GM21360 (cell line): ENCODE results near the gene TMEM161A.
"Not testable (repeated sequence)": the region's sequence is repeated elsewhere in the genome, so short reads cannot be mapped to it uniquely, and the experiment has no call there.

ENCODE experiments used
- ATAC-seq: cut with Tn5 transposase; IDR thresholded peaks from one replicate; pipeline ENCODE4 v1.9.1; 2021; ENCODE audit warnings: mild to moderate bottlenecking, moderate library complexity; ENCODE audit not compliant: unreplicated experiment

The TMEM161A gene

DNA sequence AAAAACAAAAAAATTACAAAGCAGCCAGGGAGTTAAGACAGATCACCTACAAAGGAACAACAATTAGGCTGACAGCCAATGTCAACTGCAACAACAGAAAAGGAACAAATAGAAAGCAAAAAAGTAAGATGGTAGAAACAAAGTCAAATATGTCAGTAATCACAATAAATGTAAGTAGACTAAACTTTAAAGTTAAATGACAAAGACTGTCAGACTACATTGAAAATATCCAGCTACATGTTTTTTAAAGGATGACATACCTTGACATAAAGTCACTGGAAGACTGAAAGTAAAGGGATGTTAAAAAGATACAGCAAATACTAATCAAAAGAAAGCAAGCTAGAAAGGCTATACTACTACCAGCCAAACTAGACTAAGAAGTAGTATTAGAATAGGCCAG is 14.9 kb downstream of the TMEM161A start:
- no peak for ATAC-seq

DNA sequence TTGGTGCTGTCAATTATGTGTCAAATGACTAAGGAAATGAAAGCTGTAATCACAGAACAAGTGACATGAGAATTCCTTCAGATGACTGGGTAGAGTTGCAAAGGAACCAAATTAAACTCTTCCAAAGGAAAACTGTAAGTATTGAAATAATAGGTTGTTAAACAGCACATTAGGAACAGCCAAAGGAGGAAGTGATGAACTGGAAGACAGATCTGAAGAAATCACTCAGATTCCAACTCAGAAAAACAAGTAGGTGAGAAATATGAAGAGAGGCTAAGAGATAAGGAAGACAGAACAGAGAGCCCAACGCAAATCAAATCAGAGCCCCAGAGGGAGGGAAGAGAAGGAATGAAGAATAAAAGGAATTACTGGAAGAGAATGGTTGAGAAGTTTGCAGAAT is 15.4 kb downstream of the TMEM161A start:
- ATAC-seq = no peak

DNA sequence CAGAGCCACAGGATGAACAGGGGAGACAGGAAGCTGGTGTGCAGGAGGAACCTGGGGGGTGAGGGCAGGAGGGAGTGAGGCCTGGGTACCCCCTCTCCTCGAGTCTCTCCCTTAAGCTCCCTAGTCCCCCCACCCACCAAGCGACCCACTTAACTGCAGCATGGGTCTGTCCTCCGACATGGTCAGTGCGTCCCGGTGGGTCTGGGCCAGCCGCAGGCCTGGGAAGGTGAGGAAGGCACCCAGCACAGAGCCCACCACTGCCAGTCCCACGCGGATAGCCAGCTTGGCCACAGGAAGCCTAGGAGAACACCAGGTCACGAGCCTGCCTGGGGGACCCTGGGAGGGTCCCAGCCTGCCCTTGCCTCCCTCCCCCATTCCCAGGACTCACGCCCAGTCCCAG is 16.9 kb downstream of the TMEM161A start:
- no peak for ATAC-seq

DNA sequence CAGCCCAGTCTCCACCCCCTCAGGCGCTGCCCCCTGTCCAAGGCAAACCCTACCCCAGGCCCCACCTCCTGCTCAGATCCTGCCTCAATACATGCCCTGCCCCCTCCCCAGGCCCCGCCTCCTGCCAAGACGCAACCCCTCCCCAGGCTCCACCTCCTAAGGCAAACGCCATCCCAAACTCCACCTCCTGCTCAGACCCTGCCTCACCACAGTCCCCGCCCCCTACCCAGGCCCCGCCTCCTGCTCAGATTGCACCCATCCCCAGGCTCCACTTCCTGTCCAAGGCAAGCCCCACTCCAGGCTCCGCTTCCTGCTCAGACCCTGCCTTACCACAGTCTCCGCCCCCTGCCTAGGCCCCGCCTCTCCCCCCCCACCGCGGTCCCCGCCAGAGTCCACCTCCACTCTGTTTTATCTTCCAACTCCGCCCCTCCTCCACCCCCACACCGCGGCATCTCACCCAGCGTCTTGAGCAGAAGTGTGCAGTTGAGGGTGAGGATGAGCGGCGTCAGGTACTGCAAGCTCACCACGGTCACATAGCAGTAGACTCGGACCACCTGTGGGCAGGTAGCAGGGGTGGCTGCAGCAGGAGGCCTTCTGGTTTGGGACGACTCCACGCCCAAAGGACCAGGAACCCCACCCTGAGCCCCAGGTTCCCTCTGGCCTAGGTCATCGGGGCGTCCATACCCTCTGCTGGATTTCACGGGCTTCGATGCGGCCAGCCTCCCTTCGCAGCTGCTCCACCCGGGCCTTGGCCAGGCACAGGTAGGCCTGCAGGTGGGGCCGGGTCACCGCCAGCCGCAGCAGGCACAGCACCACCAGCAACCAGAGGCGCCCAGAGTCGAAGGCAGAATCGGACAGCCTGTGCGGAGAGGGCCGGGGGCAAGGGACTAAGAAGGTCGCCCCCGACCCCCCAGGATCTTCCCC is 17.7 kb downstream of the TMEM161A start:
- ATAC-seq = no peak

DNA sequence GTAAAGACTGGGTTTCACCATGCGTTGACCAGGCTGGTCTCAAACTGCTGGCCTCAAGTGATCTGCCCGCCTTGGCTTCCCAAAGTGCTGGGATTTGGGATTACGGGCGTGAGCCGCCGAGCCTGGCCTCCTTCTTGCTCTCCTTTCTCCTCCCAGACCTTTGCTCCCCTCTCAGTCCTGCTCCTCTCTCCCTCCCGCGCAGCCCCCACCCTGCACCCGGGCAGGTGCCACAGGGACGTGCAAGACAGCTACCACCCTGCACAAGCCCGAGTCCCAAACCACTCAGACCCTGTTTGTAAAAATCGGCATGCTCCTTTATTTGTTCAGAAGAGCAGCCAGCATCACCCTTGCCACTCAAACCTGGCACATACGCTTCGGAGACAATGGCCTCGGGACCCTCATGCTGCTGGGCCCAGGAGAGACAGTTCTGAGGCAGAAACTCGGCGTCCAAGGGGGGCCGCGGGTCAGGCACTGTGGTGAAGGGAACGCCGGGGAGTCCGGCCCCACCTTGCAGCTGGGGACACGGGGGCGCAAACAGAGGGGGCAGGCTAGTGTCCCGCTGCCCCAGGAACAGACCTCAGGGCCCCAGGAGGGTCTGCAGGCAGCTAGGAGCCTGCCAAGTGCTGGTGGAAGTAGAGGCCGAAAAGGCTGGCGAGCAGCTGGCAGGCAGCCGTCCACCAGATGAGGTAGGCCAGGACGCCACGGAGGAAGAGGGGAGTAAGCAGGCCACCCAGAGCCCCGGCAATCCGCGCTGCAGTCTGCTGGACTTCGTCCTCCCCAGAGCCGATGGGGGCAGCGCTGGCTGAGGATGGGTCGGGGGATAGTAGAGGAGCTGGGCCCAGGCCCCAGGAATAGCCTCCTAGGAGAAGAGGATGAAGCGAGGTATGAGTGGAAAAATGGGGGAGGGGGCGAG is 18.7 kb downstream of the TMEM161A start:
- no peak for ATAC-seq

DNA sequence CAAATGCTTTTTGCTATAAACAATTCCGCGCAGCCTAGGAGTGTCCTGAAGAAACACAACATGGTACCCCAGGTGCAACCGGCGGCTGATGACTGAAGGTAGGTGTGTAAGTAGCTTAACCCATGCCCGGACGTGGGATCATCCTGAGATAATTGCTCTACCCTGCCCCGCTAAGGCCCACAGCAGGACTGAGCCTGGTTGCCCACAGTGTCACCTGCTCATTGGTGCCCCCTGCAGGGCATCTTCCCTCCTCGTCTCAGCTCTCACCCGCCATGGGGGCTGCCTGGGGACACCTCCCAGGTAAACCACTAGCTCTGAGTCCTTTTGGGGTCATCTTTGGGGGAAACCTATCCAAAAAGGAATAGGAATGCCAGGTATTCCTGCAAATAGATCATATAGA is 22.3 kb downstream of the TMEM161A start:
- no peak for ATAC-seq

DNA sequence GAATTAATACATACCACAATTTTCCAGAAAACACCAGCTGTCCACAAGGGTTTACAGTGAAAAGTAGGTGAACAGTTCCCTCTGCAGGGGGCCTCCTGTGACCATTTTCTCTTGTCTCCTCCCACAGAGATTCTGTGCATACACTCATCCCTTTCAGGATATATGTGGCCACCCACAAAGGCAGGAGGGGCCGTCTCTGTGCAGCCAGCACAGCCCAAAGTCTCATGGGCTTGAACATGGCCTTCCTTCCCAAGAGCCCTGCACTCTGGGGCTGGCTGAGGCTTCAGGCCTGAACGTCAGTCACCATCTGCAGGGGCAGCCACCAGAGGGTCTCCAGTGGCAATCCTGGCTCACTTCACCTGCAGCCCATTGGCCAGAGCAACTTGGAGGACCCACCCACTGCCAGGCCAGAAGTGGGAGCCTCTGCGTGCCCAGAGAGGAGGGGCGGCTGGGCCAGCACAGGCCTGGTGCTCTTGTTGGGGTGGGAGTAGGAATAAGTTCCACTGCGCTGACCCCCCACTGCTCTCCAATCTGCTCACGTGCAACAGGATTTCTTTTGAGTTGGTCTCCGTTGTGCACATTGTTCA is 25.1 kb downstream of the TMEM161A start:
- no peak for ATAC-seq

DNA sequence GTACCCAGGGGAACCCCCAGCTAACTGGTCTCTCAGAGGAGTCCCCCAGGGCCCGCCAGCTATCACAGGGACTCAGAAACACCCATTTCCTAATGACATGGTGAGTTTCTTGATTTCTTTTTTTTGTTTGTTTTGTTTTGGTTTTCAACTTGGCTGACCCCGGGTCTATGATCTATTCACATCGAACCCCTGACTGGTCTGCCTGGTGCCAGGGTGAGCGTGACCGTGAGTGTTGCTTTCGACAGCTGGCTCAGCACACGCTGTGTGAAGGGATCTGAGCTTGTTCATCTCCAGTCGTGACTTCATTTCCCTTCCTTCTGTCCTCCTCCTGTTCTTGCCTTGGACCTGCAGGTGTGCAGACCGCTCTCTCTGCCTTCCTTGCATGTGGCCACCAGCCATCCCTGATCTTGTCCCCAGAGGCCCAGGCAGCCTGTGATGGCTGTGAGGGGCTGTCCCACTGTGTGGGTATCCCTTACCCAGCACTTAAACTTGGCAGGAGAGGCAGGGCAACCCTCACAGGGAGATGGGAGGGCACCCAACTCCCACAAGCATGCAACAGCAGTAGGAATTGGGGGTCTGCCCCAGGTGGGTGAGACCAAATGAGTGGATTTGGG is 26.2 kb downstream of the TMEM161A start:
- no peak for ATAC-seq

DNA sequence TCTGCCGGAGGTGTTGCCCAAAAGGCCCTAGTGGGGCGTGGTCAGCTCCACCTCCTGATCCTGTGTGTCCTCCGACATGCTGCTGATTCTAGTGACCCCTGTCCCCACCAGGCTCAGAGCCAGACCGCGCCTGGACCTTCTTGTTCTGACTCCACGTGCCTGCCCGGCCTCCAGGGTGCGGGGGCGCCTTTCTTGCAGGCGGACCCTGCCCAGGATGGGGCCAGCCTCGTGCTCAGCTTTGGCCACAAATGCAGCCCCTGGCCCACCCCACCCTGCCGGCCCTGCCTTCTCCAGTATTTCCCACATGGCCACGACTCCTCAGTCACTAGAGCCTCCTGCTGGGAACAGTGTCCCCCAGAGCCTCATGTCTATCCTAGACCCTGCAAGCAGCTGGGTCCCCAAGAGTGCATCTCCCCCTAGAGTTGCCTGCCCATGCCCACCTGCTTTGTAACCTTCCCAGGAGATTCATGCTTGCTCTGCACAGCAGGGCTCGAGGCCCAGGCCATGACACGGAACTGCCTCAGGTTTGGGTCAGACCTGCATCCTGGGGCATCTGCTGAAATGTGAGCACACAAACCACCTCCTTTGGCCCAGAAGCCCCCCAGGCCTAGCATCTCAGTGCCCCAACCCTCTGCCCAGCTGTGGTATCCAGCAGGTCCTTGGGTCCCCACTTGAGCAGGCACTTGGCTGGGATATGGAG is 27.0 kb downstream of the TMEM161A start:
- no peak for ATAC-seq

DNA sequence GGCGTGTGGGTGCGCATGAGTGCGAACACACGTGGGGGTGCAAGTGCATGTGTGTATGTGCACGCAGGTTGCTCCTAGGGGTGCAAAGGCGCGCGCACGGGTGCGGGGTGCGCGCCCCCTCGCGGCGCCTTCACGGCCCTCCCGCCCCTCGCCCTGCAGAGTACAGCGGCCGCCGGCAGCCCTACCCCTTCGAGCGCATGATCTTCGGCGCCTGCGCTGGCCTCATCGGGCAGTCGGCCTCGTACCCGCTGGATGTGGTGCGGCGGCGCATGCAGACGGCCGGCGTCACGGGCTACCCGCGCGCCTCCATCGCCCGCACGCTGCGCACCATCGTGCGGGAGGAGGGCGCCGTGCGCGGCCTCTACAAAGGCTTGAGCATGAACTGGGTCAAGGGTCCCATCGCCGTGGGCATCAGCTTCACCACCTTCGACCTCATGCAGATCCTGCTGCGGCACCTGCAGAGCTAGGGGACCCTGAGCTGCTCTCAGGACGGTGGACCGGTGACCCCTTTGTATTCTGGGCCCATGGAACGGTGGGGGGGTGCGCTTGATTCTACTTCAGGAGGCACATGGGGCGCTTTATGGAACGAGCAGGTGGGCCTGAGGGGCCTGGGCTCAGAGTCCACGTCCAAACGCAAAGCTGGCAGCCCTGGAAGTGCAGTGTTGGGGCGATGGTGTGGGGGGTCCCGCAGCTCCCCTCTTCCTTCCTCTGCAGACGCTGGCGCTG is 27.7 kb downstream of the TMEM161A start:
- ATAC-seq = no peak

DNA sequence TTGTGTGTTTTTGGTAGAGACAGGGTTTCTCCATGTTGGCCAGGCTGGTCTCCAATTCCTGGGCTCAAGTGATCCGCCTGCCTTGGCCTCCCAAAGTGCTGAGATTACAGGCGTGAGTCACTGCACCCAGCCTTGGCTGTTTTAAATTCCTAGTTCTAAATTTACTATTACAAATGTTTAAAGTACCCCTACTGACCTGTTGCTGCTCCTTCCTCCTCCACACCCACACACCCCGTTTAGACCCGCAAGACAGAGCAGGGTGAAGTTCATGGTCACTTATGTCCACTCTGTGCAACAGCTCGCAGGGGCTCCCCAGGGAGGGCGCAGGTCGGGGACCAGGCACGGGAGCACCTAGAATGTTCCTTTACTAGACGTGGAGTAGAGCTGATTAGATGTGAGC is 28.7 kb downstream of the TMEM161A start:
- ATAC-seq = no peak

DNA sequence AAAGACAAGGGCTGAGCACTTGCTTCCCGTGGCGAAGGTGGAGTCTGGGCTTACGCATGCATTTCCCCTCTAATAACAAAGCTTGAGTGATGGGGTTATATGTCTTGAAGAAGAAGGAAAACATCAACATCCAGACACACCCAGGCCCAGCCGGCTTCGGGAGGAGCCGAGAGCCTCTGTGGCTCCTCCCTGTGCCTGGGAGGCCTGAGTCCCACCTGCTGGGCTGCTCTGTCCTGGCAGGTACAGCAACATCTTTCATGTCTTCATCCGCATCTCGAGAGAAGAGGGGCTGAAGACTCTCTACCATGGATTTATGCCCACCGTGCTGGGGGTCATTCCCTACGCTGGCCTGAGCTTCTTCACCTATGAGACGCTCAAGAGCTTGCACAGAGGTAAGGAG is 30.6 kb downstream of the TMEM161A start:
- no peak for ATAC-seq

DNA sequence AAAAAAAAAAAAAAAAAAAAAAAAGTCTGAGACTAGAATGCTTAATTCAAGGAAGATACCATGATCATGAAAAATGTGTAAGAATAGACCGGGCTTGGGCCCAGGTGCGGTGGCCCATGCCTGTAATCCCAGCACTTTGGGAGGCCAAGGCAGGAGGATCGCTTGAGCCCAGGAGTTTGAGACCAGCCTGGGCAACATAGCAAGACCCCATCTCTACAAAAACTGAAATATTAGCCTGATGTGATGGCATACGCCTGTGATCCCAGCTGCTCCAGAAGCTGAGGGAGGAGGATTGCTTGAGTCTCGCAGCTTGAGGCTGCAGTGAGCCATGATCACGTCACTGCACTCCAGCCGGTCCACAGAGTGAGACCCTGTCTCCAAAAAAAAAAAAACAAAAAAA is 31.3 kb downstream of the TMEM161A start:
- not testable (repeated sequence) for ATAC-seq

DNA sequence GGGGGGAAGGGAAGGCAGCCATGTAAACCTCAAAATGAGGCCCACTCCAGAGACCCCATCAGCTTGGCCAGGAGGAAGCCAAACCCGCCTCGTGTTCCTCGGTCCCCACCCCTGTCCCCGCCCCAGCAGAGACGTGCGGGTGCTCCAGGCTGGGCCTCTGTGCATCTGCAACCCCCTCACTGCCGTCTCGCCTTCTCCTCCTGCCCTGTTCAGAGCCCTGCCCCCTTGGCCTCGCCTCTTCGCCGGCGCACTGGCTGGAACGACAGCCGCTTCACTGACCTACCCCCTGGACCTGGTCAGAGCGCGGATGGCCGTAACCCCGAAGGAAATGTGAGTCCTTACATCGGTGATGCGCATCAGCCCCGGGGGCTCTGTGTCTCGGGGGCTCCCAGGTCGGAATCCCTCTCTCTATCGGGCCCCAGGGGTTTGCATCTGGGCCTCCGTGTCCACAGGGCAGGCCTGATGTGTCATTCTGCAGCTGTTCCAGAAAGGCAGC is 32.2 kb downstream of the TMEM161A start:
- ATAC-seq = no peak

DNA sequence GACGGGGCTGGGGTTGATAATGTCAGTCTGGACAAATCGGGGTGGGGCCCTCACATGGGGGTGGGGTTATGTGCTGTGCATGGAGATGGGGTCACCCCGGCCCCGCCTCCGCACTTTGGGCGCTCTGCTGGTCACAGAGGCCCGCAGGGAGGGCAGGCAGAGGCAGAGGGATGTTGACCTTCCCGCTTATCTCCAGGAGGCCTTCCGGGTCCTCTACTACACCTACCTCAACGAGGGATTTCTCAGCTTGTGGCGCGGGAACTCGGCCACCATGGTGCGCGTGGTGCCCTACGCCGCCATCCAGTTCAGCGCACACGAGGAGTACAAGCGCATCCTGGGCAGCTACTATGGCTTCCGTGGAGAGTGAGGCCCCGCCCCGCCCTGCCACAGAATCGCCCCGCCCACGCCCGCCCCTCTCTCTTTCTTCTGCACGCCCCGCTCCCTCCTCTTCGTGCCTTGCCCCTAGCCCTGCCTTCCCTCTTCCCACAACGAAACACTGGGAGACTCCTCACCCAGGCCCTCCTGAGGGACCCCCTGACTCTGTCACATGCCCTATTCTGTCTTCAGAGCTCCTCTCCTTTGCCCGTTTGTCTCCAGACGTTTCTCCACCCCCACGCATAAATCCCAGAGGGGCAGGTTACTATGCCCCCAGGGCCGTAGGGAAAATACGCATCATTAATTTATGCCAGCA is 32.8 kb downstream of the TMEM161A start:
- ATAC-seq = no peak

DNA sequence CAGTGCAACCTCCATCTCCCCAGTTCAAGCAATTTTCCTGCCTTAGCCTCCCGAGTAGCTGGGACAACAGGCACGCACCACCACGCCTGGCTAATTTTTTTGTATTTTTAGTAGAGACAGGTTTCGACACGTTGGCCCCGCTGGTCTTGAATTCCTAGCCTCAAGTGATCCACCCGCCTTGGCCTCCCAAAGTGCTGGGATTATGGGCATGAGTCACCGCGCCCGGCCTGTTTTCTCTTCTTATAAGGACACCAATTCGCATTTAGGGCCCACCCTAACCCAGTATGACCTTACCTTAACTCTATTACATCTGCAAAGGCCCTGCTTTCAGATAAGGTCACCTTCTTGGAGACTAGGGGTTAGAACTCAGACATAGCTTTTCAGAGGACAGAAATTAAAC is 35.1 kb downstream of the TMEM161A start:
- no peak for ATAC-seq

DNA sequence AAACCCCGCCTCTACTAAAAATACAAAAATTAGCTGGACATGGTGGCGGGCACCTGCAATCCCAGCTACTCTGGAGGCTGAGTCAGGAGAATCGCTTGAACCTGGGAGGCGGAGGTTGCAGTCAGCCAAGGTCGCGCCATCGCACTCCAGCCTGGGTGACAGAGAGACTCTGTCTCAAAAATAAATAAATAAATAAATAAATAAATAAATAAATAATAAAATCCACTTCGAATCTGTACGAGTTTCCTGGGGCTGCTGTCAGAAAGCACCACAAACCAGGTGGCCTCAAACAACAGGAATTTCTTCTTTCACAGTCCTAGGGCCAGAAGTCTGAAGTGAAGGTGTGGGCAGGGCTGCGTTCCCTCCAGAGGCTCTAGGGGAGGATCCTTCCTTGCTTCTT is 35.7 kb downstream of the TMEM161A start:
- not testable (repeated sequence) for ATAC-seq

DNA sequence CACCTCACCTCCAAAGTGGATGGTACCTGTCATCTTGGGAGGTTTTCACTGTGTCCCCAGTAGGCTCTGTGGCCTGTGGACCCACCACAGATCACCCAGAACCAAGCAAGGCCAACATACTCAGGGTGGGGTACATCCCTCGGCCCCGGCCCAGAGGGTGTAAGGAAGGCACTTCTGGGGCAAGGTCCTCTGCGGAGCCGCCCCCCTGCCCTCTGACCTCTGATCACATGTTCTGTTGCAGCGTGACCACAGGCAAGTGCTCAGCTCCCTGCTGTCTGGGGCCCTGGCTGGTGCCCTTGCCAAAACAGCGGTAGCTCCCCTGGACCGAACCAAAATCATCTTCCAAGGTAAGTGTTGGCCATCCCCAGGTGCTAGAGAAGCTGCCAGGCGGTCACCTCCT is 36.7 kb downstream of the TMEM161A start:
- no peak for ATAC-seq
